ENCODE data around the gene FLNB.

FLNB gene

GRCh38 chr3:58022490-58022889, 14.3 kb downstream of the FLNB start:
- Histone ChIP-seq H3K9ac (ENCODE audit: low read length) (no peak overlapping the region), H3K4me1 (ENCODE audit: low read length) (no peaks in the 10 kb centered on the region), H3K9me3 (replicated peaks; ENCODE audit: insufficient read depth, low read length) (no peaks in the 10 kb centered on the region)

GRCh38 chr3:58023531-58023930, 15.3 kb downstream of the FLNB start:
- H2AFZ ChIP-seq (ENCODE audit: low read length) = no peak overlapping the region
- H3K9ac ChIP-seq (ENCODE audit: low read length) = no peak overlapping the region
- no peak overlapping the region for H3K27ac ChIP-seq (ENCODE audit: low read length)
- H3K4me1 ChIP-seq (ENCODE audit: low read length) = no peaks in the 10 kb centered on the region
- H3K4me3 ChIP-seq (ENCODE audit: low read length) = no peak overlapping the region
- DNase-seq = no peak
- no peaks in the 10 kb centered on the region for H3K9me2 ChIP-seq (replicated peaks; ENCODE audit: insufficient read depth, low read length)
- no peaks in the 10 kb centered on the region for H3F3A ChIP-seq (ENCODE audit: insufficient read depth, low read length)
- no peaks in the 10 kb centered on the region for H3K36me3 ChIP-seq (replicated peaks; ENCODE audit: insufficient read depth, low read length)
- TF ChIP-seq, protein P1, sequence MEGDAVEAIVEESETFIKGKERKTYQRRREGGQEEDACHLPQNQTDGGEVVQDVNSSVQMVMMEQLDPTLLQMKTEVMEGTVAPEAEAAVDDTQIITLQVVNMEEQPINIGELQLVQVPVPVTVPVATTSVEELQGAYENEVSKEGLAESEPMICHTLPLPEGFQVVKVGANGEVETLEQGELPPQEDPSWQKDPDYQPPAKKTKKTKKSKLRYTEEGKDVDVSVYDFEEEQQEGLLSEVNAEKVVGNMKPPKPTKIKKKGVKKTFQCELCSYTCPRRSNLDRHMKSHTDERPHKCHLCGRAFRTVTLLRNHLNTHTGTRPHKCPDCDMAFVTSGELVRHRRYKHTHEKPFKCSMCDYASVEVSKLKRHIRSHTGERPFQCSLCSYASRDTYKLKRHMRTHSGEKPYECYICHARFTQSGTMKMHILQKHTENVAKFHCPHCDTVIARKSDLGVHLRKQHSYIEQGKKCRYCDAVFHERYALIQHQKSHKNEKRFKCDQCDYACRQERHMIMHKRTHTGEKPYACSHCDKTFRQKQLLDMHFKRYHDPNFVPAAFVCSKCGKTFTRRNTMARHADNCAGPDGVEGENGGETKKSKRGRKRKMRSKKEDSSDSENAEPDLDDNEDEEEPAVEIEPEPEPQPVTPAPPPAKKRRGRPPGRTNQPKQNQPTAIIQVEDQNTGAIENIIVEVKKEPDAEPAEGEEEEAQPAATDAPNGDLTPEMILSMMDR (IDR thresholded peaks at IDR 0.05; ENCODE audit: low read length) = no peak
- TF ChIP-seq EZH2phosphoT487 (IDR thresholded peaks at IDR 0.05; ENCODE audit: low read length) (no peak), EZH2 (optimal IDR thresholded peaks at IDR 0.05; ENCODE audit: low read depth, low read length) (no peak)
- no peaks in the 10 kb centered on the region for H3K79me2 ChIP-seq (ENCODE audit: low read length)
- H3K27me3 ChIP-seq (replicated peaks; ENCODE audit: insufficient read depth, low read length) = 0 out of 2 replicates have a peak, but pooled peaks cover 8% of the 10 kb centered on the region
- no peak overlapping the region for H3K4me2 ChIP-seq (ENCODE audit: low read depth, low read length)
- no peaks in the 10 kb centered on the region for H3K9me3 ChIP-seq (replicated peaks; ENCODE audit: insufficient read depth, low read length)
- H4K20me1 ChIP-seq (ENCODE audit: insufficient read depth, low read length) = no peaks in the 10 kb centered on the region

More at GRCh38 chr3:58022490-58022889, 14.3 kb downstream of the FLNB start:
- no peaks in the 10 kb centered on the region for H4K20me1 ChIP-seq (ENCODE audit: insufficient read depth, low read length)
- TF ChIP-seq EZH2phosphoT487 (IDR thresholded peaks at IDR 0.05; ENCODE audit: low read length) (no peak), EZH2 (optimal IDR thresholded peaks at IDR 0.05; ENCODE audit: low read depth, low read length) (no peak)
- TF ChIP-seq, protein P1 (IDR thresholded peaks at IDR 0.05; ENCODE audit: low read length) = no peak
- H2AFZ ChIP-seq (ENCODE audit: low read length) = no peak overlapping the region
- no peak overlapping the region for H3K27ac ChIP-seq (ENCODE audit: low read length)
- 0 out of 2 replicates have a peak, but pooled peaks cover 4% of the 10 kb centered on the region for H3K27me3 ChIP-seq (replicated peaks; ENCODE audit: insufficient read depth, low read length)
- no peaks in the 10 kb centered on the region for H3F3A ChIP-seq (ENCODE audit: insufficient read depth, low read length)
- H3K4me3 ChIP-seq (ENCODE audit: low read length) = no peak overlapping the region
- no peaks in the 10 kb centered on the region for H3K9me2 ChIP-seq (replicated peaks; ENCODE audit: insufficient read depth, low read length)
- H3K79me2 ChIP-seq (ENCODE audit: low read length) = no peaks in the 10 kb centered on the region
- no peak for DNase-seq
- H3K4me2 ChIP-seq (ENCODE audit: low read depth, low read length) = no peak overlapping the region
- H3K36me3 ChIP-seq (replicated peaks; ENCODE audit: insufficient read depth, low read length) = no peaks in the 10 kb centered on the region

DNA sequence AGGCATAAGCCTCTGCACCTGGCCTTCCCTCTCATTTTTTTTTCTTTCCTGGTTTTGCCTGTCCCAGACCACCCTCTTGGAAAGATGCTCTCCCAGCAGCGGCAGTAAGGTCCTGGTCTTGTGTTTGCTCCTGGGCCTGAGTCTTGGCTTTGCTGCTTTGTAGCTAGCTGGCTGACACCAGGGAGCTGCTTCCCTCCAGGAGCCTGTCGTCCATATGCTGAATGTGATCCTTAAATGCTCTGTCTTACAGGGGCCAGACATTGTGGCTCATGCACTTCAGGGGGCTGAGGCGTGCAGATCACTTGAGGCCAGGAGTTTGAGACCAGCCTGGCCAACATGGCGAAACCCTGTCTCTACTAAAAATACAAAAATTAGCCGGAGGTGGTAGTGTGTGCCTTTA, 17.2 kb downstream of the FLNB start:
- Histone ChIP-seq H3K9me2 (replicated peaks; ENCODE audit: insufficient read depth, low read length) (no peaks in the 10 kb centered on the region), H3F3A (ENCODE audit: insufficient read depth, low read length) (no peaks in the 10 kb centered on the region), H3K79me2 (ENCODE audit: low read length) (no peaks in the 10 kb centered on the region), H2AFZ (ENCODE audit: low read length) (no peak overlapping the region), H3K9me3 (replicated peaks; ENCODE audit: insufficient read depth, low read length) (no peaks in the 10 kb centered on the region), H4K20me1 (ENCODE audit: insufficient read depth, low read length) (no peaks in the 10 kb centered on the region), H3K9ac (ENCODE audit: low read length) (no peak overlapping the region), H3K27ac (ENCODE audit: low read length) (no peak overlapping the region), H3K27me3 (replicated peaks; ENCODE audit: insufficient read depth, low read length) (0 out of 2 replicates have a peak, but pooled peaks cover 8% of the 10 kb centered on the region), H3K4me3 (ENCODE audit: low read length) (no peak overlapping the region), H3K4me2 (ENCODE audit: low read depth, low read length) (no peak overlapping the region), H3K4me1 (ENCODE audit: low read length) (no peaks in the 10 kb centered on the region), H3K36me3 (replicated peaks; ENCODE audit: insufficient read depth, low read length) (no peaks in the 10 kb centered on the region)
- DNase-seq = no peak
- TF ChIP-seq EZH2phosphoT487 (IDR thresholded peaks at IDR 0.05; ENCODE audit: low read length) = no peak
- TF ChIP-seq, protein P1 (IDR thresholded peaks at IDR 0.05; ENCODE audit: low read length) = no peak
- no peak for TF ChIP-seq EZH2 (optimal IDR thresholded peaks at IDR 0.05; ENCODE audit: low read depth, low read length)
